K562 (cell line): ENCODE measurements around the gene EMC6. TPM values are rescaled to one million over a fixed set of nuclear protein-coding genes. Genes with fewer than 3 reads are reported as not detected.

ENCODE experiments used
- CHCHD3 ChIP-seq: fragments of 250-450 bp; sonication (Bioruptor Pico); IDR thresholded peaks from 2 replicates; pipeline ENCODE4 v2.1.2; 2022; ENCODE audit warnings: mild to moderate bottlenecking
- ETS2 ChIP-seq: IDR thresholded peaks from 2 replicates; pipeline ENCODE4 v1.6.1; 2016; ENCODE audit warnings: borderline replicate concordance, missing genetic modification characterization, mild to moderate bottlenecking, moderate library complexity, missing compliant biosample characterization; ENCODE audit not compliant: poor library complexity, severe bottlenecking
- KLF16 ChIP-seq: IDR thresholded peaks from 2 replicates; pipeline ENCODE4 v1.6.1; 2016; ENCODE audit warnings: antibody characterized with exemption
- L3MBTL2 ChIP-seq: fragments of 450-650 bp; IDR thresholded peaks from 2 replicates; pipeline ENCODE4 v1.6.1; 2016; ENCODE audit warnings: mild to moderate bottlenecking, moderate library complexity
- MAX ChIP-seq: sonication (generic); formaldehyde crosslinking; IDR thresholded peaks from 2 replicates; pipeline ENCODE4 v1.9.0; 2022; ENCODE audit warnings: mild to moderate bottlenecking, missing genetic modification reagents
- MCM5 ChIP-seq: fragments of 450-650 bp; IDR thresholded peaks from 2 replicates; pipeline ENCODE4 v1.6.1; 2016; ENCODE audit warnings: low read depth
- MEIS2 ChIP-seq: fragments of 450-650 bp; IDR thresholded peaks from 2 replicates; pipeline ENCODE4 v1.6.1; 2014; ENCODE audit warnings: mild to moderate bottlenecking; ENCODE audit not compliant: partially characterized antibody
- MTA2 ChIP-seq: fragments of 450-650 bp; IDR thresholded peaks from 2 replicates; pipeline ENCODE4 v1.6.1; 2016; ENCODE audit warnings: low read depth
- NBN ChIP-seq: fragments of 450-650 bp; IDR thresholded peaks from 2 replicates; pipeline ENCODE4 v1.6.1; 2016; ENCODE audit warnings: low read depth, mild to moderate bottlenecking
- NR2C2 ChIP-seq, 2 experiments: fragments of 200-800 bp in 1 of 2; sonication (Bioruptor generic) in 1 of 2; sonication (generic) in 1 of 2; formaldehyde crosslinking in 1 of 2; IDR thresholded peaks; 2 replicates each; pipeline versions ENCODE4 v1.6.1 to v1.8.0; 2016 to 2022; ENCODE audit warnings: mild to moderate bottlenecking in 1 of 2, missing compliant biosample characterization in 1 of 2, missing genetic modification characterization in 1 of 2, missing genetic modification reagents in 1 of 2
- POLR2G ChIP-seq: fragments of 200-400 bp; formaldehyde crosslinking; IDR thresholded peaks from 2 replicates; pipeline ENCODE4 v1.6.1; 2017; ENCODE audit warnings: low read depth, mild to moderate bottlenecking, antibody characterized with exemption, low read length, moderate library complexity
- TBP ChIP-seq: optimal IDR thresholded peaks from 2 replicates; pipeline ENCODE3; 2011; ENCODE audit warnings: low read depth, low read length, improper control_type of control experiment
- ZBTB12 ChIP-seq: fragments of 250-450 bp; sonication (Bioruptor Pico); IDR thresholded peaks from 2 replicates; pipeline ENCODE4 v1.4.0; 2020
- ZNF77 ChIP-seq: fragments of 250-450 bp; sonication (Bioruptor Pico); IDR thresholded peaks from 2 replicates; pipeline ENCODE4 v1.5.0; 2020
- polyA plus RNA-seq, 8 experiments: library from polyadenylated mRNA; depleted of rRNA in 4 of 8; stranded (reverse) in 5 of 8; unstranded in 3 of 8; fragments of >200 nt; fragmentation: Nextera tagmentation in 2 of 8; fragmentation: Illumina TruSeq in 1 of 8; extraction: Ambion mirVana in 2 of 8; extraction: Trizol in 1 of 8; gene quantifications; 2 replicates each; pipeline versions ENCODE4 v1.2.1 to v1.2.3, GENCODE V29; 2011 to 2014; ENCODE audit warnings: inconsistent platforms in 1 of 8, missing spikeins in 1 of 8
- total RNA-seq, 7 experiments: library from RNA; depleted of rRNA in 6 of 7; stranded (reverse); fragments of >200 nt in 6 of 7; fragmentation: Illumina TruSeq in 2 of 7; extraction: Trizol in 2 of 7; gene quantifications; 2 replicates each; pipeline versions ENCODE4 v1.2.1 to v1.2.3, GENCODE V29; 2011 to 2021; ENCODE audit warnings: low replicate concordance in 1 of 7
- TF ChIP-seq, protein P1 (sequence below): IDR thresholded peaks from 2 replicates; pipeline ENCODE4 v1.6.1; 2016; ENCODE audit warnings: missing genetic modification characterization, missing compliant biosample characterization
- TF ChIP-seq, protein P2 (sequence below): fragments of 450-650 bp; formaldehyde crosslinking; IDR thresholded peaks from 2 replicates; pipeline ENCODE4 v1.4.0; 2020; ENCODE audit warnings: mild to moderate bottlenecking, mixed read lengths

The EMC6 gene
- total and polyA plus RNA-seq, 9 of the 15 experiments (the other 6 are each of a cell fraction or from before 2014, with no cell fraction given) = 2.9 to 136 (median 24.9) TPM

- TF ChIP-seq, protein P1, sequence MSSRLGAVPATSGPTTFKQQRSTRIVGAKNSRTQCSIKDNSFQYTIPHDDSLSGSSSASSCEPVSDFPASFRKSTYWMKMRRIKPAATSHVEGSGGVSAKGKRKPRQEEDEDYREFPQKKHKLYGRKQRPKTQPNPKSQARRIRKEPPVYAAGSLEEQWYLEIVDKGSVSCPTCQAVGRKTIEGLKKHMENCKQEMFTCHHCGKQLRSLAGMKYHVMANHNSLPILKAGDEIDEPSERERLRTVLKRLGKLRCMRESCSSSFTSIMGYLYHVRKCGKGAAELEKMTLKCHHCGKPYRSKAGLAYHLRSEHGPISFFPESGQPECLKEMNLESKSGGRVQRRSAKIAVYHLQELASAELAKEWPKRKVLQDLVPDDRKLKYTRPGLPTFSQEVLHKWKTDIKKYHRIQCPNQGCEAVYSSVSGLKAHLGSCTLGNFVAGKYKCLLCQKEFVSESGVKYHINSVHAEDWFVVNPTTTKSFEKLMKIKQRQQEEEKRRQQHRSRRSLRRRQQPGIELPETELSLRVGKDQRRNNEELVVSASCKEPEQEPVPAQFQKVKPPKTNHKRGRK = no peak
- TF ChIP-seq NR2C2 (CRISPR knock-in tag; IDR thresholded peaks at IDR 0.05) (no peak), NR2C2 (tag; IDR thresholded peaks at IDR 0.05) (peak; percentile 8; the same call in 1 of the 2 replicates), ZBTB12 (0 out of 2 replicates have a peak, but pooled peaks have one; percentile 15), MCM5 (no peak), ZNF77 (CRISPR knock-in tag) (no peak), MTA2 (no peak), NBN (no peak), TBP (peak; percentile 89), KLF16 (no peak), ETS2 (tag) (no peak), POLR2G (peak; percentile 92), L3MBTL2 (peak; percentile 63), MAX (CRISPR knock-in tag) (peak; percentile 23; the same call in 1 of the 2 replicates), MEIS2 (peak; percentile 98), CHCHD3 (no peak)
- TF ChIP-seq, protein P2, sequence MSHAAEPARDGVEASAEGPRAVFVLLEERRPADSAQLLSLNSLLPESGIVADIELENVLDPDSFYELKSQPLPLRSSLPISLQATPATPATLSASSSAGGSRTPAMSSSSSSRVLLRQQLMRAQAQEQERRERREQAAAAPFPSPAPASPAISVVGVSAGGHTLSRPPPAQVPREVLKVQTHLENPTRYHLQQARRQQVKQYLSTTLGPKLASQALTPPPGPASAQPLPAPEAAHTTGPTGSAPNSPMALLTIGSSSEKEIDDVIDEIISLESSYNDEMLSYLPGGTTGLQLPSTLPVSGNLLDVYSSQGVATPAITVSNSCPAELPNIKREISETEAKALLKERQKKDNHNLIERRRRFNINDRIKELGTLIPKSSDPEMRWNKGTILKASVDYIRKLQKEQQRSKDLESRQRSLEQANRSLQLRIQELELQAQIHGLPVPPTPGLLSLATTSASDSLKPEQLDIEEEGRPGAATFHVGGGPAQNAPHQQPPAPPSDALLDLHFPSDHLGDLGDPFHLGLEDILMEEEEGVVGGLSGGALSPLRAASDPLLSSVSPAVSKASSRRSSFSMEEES (CRISPR knock-in tag) = no peak
Observed at GRCh38 chr17:3668279-3669084, at the start of gene EMC6, which contains the start of gene TAX1BP3 (continued).
